22Rv1 (cell line): ENCODE data around the gene EPB41.

Source experiments
- ZFX ChIP-seq: fragments of 450-650 bp; IDR thresholded peaks from 2 replicates; pipeline ENCODE4 v1.6.1; 2017; ENCODE audit warnings: antibody characterized with exemption, borderline replicate concordance
- TF ChIP-seq, protein P1 (sequence below): fragments of 450-650 bp; IDR thresholded peaks from 2 replicates; pipeline ENCODE4 v1.5.1; 2017; ENCODE audit warnings: mild to moderate bottlenecking

DNA sequence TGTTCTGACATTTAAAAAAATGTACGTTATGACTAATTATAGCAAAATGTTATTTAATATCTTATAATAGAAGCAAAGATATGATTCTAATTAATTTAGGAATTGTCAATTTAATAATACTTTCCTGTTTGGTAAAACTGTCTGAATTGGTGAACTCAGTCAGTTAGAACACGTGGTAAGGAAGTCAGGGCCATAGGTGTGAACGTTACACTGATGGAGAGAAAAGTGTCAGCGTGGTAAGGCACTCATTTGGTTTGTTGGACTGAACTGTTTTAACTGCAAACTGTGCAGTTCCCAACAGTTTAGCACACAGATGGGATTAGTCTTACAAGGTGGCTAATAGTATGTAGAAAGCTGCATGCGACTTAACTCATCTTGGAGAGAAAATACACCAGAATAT lies 102.9 kb downstream of the EPB41 start:
- TF ChIP-seq, protein P1, sequence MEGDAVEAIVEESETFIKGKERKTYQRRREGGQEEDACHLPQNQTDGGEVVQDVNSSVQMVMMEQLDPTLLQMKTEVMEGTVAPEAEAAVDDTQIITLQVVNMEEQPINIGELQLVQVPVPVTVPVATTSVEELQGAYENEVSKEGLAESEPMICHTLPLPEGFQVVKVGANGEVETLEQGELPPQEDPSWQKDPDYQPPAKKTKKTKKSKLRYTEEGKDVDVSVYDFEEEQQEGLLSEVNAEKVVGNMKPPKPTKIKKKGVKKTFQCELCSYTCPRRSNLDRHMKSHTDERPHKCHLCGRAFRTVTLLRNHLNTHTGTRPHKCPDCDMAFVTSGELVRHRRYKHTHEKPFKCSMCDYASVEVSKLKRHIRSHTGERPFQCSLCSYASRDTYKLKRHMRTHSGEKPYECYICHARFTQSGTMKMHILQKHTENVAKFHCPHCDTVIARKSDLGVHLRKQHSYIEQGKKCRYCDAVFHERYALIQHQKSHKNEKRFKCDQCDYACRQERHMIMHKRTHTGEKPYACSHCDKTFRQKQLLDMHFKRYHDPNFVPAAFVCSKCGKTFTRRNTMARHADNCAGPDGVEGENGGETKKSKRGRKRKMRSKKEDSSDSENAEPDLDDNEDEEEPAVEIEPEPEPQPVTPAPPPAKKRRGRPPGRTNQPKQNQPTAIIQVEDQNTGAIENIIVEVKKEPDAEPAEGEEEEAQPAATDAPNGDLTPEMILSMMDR, result no peak
- TF ChIP-seq ZFX, result no peak
